Raji (cell line): Measurements from ENCODE around the gene EGR4.

Experiments
- POLR2A ChIP-seq: IDR thresholded peaks from 2 replicates; pipeline ENCODE4 v1.6.1; 2011; ENCODE audit warnings: low read depth, low read length, control low read depth; ENCODE audit not compliant: insufficient read depth

The EGR4 gene

DNA sequence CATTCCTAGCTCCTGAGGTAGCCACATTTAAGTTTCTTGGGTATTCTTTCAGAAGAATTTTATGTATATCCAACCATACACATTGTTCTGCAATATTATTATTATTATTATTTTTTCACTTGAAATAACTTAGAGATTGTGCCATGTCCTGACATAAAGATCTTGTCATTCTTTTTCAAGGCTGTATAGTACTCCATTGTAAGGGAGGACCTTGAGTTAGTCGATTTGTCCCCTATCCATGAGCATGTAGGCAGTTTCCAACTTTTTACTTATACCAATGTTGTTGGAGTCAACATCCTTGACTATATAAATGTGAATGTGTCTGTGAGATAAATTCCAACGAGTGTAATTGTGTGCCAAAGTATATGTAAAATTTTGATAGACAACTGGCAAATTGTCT, 891 bp upstream of the EGR4 start:
- no peak for TF ChIP-seq POLR2A

DNA sequence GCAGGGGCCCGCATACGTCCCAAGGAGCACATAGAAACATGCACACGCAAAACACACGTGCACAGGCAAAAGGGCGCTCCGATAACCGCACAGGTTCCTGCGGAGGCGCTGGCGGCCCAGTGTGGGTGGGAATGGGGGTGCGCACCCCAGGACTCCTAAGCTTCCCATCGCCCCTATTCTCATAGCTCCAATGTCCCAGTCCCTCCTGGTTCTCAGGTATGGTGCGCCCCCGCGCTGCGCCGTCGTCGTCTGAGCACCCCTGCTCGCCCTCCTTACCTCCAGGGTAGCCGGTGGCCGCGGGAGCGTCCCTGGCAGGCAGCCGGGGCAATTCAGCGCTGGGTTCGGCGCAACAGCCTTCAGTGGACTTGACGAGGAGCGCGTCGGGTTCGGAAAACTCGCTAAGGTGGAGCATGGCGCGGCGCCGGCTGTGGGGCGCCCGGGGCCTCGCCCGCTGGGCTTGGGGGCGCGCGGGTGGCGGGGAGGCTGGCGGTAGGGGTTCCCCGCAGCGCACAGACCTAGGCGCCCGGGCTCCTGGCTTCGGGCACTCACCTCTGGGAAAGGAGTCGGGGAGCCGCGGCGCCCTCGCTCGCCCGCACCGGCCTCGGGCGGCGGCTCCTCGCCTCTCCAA, 328 bp downstream of the EGR4 start:
- no peak for TF ChIP-seq POLR2A

DNA sequence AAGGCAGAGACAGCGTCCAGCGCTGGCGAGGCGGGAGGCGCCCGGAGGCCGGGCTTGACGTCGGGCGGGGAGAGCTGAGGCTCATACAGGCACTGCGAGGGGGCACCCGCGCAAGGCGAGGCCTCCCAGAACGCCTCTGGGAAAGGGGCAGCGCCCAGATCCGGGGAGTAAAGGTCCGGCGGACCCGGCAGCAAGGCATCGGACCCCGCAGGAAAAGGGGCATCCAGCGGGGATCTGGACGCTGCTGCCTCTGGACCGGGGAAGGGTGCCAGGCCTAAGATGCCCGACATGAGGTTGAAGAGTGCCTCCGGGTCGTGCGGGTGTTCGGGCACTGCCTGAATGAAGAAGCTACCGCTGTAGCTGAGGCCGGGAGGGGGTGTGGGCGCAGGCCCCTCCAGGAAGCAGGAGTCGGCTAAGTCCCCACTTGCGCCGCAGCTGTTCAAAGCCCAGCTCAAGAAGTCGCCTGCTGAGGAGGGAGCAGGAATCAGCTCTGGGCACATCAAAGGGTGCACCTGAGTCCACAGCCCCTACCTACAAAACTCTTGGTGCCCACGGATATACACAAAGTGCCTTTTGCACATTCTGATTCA, 937 bp downstream of the EGR4 start:
- no peak for TF ChIP-seq POLR2A

DNA sequence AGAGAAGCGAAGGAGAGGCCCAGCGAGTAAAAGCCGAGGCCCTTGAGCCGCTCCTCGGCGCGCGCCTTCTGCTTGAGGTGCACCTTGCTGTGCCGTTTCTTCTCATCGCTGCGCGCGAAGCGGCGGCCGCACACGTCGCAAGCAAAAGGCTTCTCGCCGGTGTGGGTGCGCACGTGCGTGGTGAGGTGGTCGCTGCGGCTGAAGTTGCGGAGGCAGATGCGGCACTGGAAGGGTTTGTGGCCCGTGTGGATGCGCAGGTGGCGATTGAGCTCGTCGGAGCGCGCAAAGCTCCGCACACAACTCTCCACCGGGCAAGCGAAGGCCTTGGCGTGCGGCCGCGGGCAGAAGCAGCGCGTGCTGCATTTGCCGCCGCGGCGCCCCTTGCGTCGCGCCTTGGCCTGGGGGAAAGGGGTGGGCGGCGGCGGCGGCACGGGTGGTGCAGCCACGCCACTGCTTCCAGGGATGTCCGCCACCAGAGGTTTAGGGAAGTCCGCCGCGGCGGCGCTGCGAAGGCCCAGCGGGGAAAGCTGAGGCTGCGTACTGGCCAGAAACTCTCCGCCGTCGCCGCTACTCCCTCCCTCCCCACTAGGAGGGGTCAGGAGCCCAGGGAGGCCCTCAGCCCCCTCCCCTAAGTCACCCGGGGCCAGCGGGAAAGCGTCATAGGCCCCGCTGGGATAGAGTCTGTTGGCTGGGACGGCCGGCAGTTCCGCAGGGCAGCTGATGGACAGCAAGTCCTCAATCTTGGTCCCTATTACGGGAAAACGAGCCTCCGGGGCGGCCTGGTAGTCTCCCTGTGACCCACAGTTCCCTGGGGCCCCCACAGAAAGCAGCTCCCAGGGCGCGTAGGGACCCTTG, 1.7 kb downstream of the EGR4 start:
- no peak for TF ChIP-seq POLR2A

DNA sequence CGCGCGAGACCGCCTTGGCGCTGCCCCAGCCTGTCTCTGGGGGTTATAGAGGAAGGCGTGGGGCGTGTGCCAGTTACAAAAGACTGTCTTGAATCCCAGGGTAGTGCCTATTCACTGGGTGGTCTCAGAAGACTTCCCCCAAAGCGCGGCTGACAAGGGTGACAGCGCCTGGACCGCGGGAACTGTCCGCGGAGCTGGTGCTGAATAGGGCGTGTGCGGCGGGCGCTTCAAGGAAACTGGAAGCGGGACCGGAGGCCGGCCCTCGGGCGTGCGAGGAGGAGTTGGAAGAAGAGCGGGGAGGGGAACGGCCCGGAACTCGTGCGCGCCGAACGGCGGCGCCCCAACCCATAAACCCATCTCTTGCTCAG, 2.3 kb downstream of the EGR4 start:
- TF ChIP-seq POLR2A: no peak

DNA sequence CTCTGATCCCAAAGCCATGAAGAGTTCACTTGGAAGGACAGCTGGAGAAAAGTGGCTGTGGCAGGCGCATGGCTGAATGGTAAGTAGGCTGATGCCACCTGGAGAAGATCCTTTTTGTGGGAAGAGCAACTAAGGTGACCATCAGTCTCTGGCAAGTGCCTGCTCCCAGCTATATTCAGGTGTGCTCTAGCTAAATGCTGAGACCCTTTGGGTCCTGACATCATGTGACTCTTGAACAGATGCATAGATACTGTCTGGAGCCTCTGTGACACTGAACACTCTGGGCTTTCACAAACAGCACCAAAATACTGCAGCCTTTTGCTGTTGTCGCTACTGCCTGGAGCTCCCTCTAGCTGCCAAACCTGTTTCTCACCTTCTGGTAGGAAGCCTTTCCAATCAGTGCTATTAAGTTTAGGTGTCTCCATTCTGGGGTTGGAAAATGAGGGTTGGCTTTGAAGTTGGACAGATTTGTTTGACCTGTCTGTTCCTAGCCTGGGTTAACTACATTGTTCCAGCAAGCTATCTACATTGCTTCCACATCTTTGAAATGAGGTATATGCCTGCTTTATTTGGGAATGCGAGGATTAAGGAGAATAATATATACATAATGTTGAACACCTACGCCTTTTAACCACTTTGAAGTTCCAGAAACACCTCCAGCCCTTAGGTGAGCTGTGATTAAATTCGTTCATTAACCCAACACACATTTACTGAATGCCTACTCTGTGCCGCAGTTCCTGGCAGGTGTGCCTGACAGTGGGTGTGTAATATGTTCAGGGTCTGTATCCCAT, 3.1 kb downstream of the EGR4 start:
- no peak for TF ChIP-seq POLR2A

DNA sequence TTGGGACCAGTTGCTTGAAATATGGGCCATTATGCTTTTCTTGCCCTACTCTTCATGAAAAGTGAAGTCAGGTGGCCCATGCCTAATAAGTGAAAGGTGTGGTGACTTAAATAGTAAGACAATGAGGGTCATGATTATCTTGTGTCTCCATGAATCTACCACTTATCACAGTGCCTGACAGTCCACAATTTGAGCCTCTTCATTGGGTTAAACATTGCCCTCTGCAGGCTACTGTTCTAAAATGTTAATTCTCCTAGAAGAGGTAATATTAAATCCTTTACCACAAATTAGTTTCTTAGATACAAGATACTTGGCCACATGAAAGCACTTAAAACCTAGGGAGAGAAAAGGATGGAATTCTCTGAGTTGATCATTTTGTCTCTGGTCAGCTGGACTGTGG, 4.0 kb downstream of the EGR4 start:
- TF ChIP-seq POLR2A: no peak

DNA sequence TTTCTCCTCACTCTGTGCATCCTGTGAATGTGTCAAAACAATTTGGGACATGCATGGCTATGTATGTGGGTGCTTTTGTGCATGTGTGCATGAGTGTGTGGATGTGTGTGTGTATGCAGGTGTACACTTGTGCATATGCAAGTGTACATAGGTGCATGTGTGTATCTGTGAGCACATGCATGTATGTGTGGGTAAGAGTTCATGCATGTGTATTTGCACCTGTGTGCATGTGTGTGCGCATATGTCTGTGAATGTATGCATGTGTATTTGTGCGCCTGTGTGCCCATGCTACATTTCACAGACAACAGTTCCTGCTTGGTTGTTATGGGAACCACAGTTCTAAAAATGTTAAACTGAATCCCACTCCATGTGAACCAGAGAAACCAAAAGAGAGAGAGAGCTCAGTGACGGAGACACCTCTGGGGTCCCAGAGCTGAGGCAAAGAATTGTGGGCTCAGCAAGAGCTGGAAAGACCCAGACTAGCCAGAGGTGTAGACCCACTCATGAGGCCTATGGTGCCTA, 7.2 kb downstream of the EGR4 start:
- no peak for TF ChIP-seq POLR2A

DNA sequence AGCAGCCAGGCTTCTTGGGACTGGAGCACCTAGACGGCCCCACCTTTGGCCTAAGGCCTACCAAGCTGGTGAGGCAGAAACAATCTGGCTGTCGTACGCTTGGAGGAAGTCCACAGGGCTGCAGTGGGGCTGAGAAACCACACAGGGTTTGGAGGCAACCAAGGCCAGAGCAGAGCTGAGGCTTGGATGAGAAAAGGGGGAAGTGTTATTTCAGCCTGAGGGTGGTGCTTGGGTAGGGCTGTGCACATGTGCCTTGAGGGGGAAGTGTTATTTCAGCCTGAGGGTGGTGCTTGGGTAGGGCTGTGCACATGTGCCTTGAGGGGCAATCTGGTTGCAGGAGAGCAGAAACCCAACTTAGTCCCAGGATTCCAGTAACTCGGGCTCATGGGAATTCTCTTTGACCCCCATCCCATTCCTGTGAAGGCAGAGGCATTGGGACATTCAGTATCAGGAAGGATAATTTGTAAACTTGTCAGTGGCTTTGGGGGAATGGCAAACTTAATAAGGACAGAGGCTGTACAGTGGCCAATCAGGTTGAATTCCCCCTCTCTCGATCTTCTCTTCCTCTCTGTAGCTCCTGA, 8.1 kb downstream of the EGR4 start:
- TF ChIP-seq POLR2A: peak; percentile 88

DNA sequence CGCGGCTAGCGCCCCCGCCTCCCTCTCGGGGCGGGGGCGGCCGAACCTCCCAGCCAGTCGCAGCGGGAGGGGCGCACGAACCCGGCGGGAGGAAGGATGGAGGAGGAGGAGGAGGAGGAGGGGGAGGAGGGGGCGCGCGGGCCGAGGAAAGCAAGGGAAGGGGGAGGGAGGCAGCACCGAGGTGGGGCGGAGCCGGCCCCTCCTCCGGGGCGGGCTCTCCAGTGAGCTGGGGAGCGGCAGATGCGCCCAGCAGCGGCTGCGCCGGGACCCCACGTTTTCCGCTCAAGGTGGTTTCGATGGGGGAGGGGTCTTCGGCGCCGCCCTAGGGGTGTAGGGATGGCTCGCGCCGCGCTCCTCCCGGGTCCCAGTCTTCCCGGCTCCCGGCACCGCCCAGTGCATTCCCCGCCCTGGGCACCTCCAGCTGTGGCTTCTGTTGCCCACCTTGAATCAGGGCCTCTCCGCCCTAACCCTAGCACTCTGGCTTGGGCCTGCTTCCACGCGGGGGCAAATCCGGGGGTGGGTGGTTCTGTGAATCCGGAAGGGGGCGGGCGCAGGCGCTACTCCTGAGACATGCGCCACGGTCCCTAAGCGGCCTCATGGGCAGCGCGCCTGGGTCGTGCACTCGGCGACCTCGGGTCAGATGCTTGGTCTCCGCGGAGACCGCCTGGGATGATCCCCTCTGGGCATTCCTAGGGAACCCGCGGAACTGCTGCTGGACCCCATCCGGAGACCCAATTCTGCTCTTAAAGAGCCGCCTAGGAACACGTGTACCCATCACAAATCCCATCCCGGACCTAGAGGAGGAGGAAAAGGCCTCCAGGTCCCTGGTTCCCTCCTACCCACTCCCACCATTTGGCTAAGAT, 8.8 kb downstream of the EGR4 start, which contains the start of gene FBXO41:
Gene FBXO41 (minus strand): TSS at position 183 of the 863 bp plus-strand sequence. CDS start 14,848 bp downstream, outside the sequence.
- TF ChIP-seq POLR2A: peak; percentile 62

DNA sequence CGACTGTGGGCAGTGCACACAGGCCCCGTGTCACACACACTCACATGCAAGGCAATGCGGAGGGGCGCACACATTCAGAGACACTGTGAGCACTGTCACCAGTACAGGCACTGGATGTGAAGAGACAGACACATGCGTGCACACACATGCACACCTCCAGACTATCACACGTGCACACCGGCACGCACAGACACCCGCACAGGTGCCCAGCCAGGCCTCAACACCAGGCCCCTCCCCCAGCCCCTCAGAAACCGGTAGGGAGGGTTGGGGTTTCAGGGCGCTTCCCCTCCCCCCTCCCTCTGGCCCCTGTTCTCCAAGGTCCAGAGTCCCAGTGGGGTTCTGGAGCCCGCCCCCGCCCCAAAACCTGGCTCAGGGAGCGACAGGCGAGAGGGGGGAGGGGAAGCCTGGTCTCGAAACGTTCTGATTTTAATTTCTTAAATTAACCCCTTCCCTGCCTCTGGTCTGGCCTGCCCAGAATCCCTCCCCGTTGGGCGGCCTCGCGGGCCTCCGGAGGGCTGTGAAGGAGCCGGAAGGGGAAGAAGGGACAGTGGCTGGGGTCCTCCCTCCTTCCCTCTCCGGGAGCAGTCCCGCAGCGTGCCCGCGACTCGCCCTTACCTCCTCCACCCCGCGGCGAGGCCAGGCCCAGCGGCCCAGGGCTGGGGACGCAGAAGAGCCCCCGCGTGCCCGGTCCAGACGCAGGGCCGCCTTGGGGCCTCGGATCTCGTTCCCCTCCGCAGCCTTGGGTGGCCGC, 9.6 kb downstream of the EGR4 start:
- TF ChIP-seq POLR2A: peak; percentile 55; the same call in 1 of the 2 replicates

DNA sequence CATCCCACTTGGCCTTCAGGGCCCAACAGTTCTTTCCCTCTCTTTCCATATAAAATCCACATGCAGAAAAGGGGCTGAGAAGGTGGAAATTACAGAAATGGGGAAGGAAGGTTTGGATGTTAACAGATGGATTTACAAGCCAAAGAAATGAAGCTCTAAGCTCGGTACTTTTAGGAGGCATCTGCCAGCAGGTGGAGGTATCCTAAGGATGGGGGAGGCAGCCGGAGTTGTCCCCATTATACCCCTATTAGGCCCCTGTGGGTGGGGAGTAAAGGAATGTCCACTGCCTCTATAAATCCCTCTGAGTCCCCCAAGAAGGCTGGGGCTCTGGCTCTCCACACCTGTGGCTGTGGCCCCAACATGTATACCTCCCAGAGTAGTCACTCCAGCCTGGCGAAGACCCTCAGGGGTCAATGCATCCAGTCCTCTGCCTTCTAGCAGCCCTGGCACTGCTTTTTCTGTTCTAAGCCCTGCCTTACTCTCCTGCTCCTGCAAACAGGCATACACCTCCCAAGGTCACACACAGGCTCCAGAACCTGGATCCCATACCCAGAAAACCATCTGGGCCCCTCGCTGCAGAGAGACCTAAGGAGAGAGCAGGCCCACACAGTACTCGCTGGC, 10.3 kb downstream of the EGR4 start:
- TF ChIP-seq POLR2A: no peak

DNA sequence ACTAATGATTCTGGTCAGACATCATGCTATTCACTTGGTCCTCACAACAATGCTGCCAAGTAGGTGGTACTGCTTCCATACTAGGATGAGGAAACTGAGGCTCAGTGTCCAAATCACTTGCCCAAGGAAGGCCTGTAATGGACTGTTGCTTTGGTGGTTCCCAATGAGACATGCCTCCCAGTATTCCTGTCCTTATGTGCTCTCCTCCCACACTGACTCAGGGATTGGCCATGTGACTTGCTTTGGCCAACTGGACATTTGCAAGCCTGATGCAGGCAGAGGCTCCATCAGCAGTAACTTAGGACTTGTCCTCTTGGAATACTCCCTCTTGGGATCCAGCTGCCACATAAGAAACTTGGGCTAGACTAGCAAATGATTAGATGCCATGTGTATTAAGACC, 12.1 kb downstream of the EGR4 start:
- no peak for TF ChIP-seq POLR2A
